ENCODE results near the gene ZNF805. TPM values are rescaled to one million over a fixed set of nuclear protein-coding genes. Genes with fewer than 3 reads are reported as not detected.

The ZNF805 gene
- 14.2 and 20.2 TPM in 2 replicates for total RNA-seq

GRCh38 chr19:57240311-57241090, at the start of gene ZNF805:
TSS of gene ZNF805 (plus strand) at chr19:57240632. CDS start at chr19:57240892, 260 bp downstream.

DNA sequence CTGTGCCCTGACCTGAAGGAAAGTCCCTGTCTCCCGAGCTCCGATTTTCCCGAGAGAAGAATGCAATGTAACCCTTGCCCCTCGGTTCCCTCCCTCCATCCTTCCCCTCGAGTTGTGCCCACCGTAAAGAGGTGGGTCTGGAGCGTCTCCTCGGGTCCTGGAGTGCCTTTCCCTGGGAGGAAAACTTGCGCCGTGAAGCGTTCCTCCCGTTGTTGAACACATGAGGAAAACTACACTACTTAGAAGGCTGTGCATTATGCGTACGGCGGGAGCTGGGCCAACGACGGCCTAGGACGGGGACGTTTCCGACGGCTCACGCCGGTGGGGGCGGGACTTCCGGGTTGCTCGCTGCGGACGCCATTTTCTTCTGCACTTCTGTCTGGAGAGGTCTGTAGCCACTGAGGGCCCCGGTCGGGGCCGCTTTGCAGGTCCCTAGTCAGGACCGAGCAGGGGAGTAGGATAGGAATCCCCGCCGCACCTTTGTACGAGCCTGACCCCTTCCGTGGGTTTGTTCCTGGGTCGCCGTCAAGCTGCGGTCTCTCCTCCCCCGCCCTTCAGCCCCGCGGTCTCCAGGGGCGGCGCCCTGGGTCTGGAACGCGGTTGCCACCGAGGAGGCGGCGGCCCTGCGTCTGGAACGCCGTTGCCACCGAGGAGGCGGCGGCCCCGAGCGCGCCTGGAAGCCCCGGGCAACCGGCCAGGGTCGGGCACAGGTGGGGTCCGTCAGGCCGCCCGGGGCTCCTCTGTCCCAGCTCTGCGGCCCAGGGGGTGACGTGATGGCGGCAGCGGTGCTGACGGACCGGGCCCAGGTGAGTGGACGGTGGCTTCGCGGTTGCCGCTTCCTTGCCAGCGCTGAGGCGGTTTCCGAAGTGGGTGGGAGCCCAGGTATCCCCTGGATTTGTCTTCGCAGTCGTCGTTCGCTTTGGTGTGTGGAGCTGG, 49.0 kb upstream of the ZNF805 start, which contains the start of gene ZNF264:
Gene ZNF264, plus strand, starts transcription at position 360 of the 936 bp plus-strand sequence. Its CDS starts 414 bp downstream, at position 774.

GRCh38 chr19:57280165-57280961, 39.9 kb downstream of the ZNF805 start, which contains the start of gene ZNF460:
TSS of gene ZNF460 (plus strand) at chr19:57280485. CDS start at chr19:57280807, 322 bp downstream.

Other genes with a start within 250 kb of the ZNF805 start
- 0.07 TPM in 1 of 2 replicates, not detected in the other for gene USP29, start 120.6 kb upstream of the ZNF805 start, total RNA-seq
- not detected in 2 replicates for gene ZIM3, start 95.4 kb upstream of the ZNF805 start, total RNA-seq
- not detected in 2 replicates for gene DUXA, start 73.1 kb upstream of the ZNF805 start, total RNA-seq
- 20.9 and 21.8 TPM in 2 replicates for gene ZNF264, start 49.1 kb upstream of the ZNF805 start, total RNA-seq
- 0.13 and 0.65 TPM in 2 replicates for gene AURKC, start 9.6 kb upstream of the ZNF805 start, total RNA-seq
- gene ZNF460, start 39.9 kb downstream of the ZNF805 start, total RNA-seq = 51.1 and 66.4 TPM in 2 replicates
- gene ZNF543, start 79.8 kb downstream of the ZNF805 start, total RNA-seq = 9.5 and 10.4 TPM in 2 replicates
- 6.7 and 8.2 TPM in 2 replicates for gene ZNF304, start 110.6 kb downstream of the ZNF805 start, total RNA-seq
- 4.5 and 9.3 TPM in 2 replicates for gene TRAPPC2B, start 122.9 kb downstream of the ZNF805 start, total RNA-seq
- gene ZNF547, start 122.9 kb downstream of the ZNF805 start, total RNA-seq = 1.2 and 3.1 TPM in 2 replicates
- 10.0 and 10.3 TPM in 2 replicates for gene ZNF548, start 149.2 kb downstream of the ZNF805 start, total RNA-seq
- 9.2 and 11.1 TPM in 2 replicates for gene ZNF17, start 170.5 kb downstream of the ZNF805 start, total RNA-seq
- gene ZNF749, start 194.7 kb downstream of the ZNF805 start, total RNA-seq = 10.8 and 11.1 TPM in 2 replicates
- gene VN1R1, start 216.5 kb downstream of the ZNF805 start, total RNA-seq = 0.65 and 0.66 TPM in 2 replicates
- 15.1 and 15.3 TPM in 2 replicates for gene ZNF772, start 236.9 kb downstream of the ZNF805 start, total RNA-seq
- 6.9 and 8.1 TPM in 2 replicates for gene ZNF419, start 247.1 kb downstream of the ZNF805 start, total RNA-seq

Data from thoracic aorta endothelial cell (primary cell).